ENCODE measurements around the gene SLC17A9. TPM values are rescaled to one million over a fixed set of nuclear protein-coding genes. Genes with fewer than 3 reads are reported as not detected.

The SLC17A9 gene
- total and polyA plus RNA-seq, 10 of the 15 experiments (the other 5 are each of a cell fraction or from before 2014, with no cell fraction given), result 0.72 to 74.1 (median 29.4) TPM

GRCh38 chr20:62962221-62962879, 9.8 kb downstream of the SLC17A9 start:
- no peaks in the 10 kb centered on the region for H3K27me3 ChIP-seq (replicated peaks in 1 of 2; ENCODE audit: control insufficient read depth in 2 of 2, insufficient read depth in 2 of 2, low read length in 1 of 2)
- TF ChIP-seq HSF1 (IDR thresholded peaks at IDR 0.05; ENCODE audit: low read depth, low read length), result no peak
- TF ChIP-seq RBBP5 (conservative IDR thresholded peaks at IDR 0.05), result no peak
- TF ChIP-seq STAT1 (conservative IDR thresholded peaks at IDR 0.05), result no peak
- TF ChIP-seq TAF1 (IDR thresholded peaks at IDR 0.05; ENCODE audit: borderline replicate concordance, low read depth, low read length), result no peak
- TF ChIP-seq SIN3A (IDR thresholded peaks at IDR 0.05; ENCODE audit: low read depth, low read length), result no peak
- no peak for TF ChIP-seq DPF2 (IDR thresholded peaks at IDR 0.05)
- no peak for TF ChIP-seq RAD51 (IDR thresholded peaks at IDR 0.05)
- TF ChIP-seq ZBED1 (IDR thresholded peaks at IDR 0.05; ENCODE audit: borderline replicate concordance), result no peak
- TF ChIP-seq POU2F2 (IDR thresholded peaks at IDR 0.05; ENCODE audit: borderline replicate concordance, low read depth, low read length), result no peak
- no TSS peak for BruUV-seq (replicated peaks)
- H2AFZ ChIP-seq (ENCODE audit: control insufficient read depth, low read depth, low read length), result no peak overlapping the region
- WGBS (ENCODE audit: insufficient coverage, insufficient replicate concordance, low lambda C conversion rate, missing lambda C conversion rate), result 97% methylated on average over 30 of the region's 30 CpGs
- H3K4me3 ChIP-seq, result no peak overlapping the region
- peaks cover 16 to 25% of the 10 kb centered on the region in 2 experiments; a peak in 3 of 4 replicates for H3K36me3 ChIP-seq (ENCODE audit: control insufficient read depth in 2 of 2, insufficient read depth in 2 of 2, low read length in 1 of 2)
- H3K9me3 ChIP-seq (replicated peaks; ENCODE audit: control insufficient read depth, insufficient read depth, low read length), result no peaks in the 10 kb centered on the region
- SMC1A ChIA-PET (ENCODE audit: uncharacterized antibody, unreplicated experiment), result no interaction called here
- intact Hi-C loops (cut with micrococcal nuclease; ENCODE audit: unreplicated experiment) (no loop called here), in situ Hi-C loops (cut with MboI) (no loop called here)
- RAD21 ChIA-PET (ENCODE audit: unreplicated experiment), result no interaction called here
- no peaks in the 10 kb centered on the region for H3K79me2 ChIP-seq (ENCODE audit: control insufficient read depth, insufficient read depth, low read length)
- no peak overlapping the region for H3K27ac ChIP-seq (ENCODE audit: control insufficient read depth, insufficient read depth)
- CTCF ChIA-PET, result interaction anchor here (0.7 to 1.2 kb wide), 2 partner anchors 10 to 139 kb away, joined by 3 read pairs; no protein-coding TSS in a partner anchor
- POLR2A ChIA-PET, result no interaction called here
- DNase-seq (ENCODE audit: low read depth, low spot score) (no peak), FAIRE-seq (no peak), ATAC-seq (no peak)
- no peak overlapping the region for H3K9ac ChIP-seq (ENCODE audit: control insufficient read depth, insufficient read depth, low read length)
- H3K4me1 ChIP-seq (ENCODE audit: control insufficient read depth, insufficient read depth, low read length), result no peaks in the 10 kb centered on the region
- no peaks in the 10 kb centered on the region for H4K20me1 ChIP-seq (ENCODE audit: control insufficient read depth, insufficient read depth)
- no peak overlapping the region for H3K4me2 ChIP-seq (ENCODE audit: control insufficient read depth, insufficient read depth)
